HCT116 (cell line): ENCODE measurements around the gene ABRACL. TPM values are rescaled to one million over a fixed set of nuclear protein-coding genes. Genes with fewer than 3 reads are reported as not detected.

Experiments
- ATAC-seq: fragments of 200-7000 bp; cut with Tn5 transposase; 2 replicates; pipeline ENCODE4 v1.9.1; 2020; ENCODE audit warnings: mild to moderate bottlenecking, moderate library complexity
- BruUV-seq: library from RNA; stranded (reverse); fragments of 400-500 nt; replicated peaks from 2 replicates; lab custom pipeline; 2021; lab: Mats Ljungman, UMichigan
- CTCF ChIA-PET: fragments of 300-600 bp; sonication (Branson Sonifier 250); formaldehyde crosslinking; loops from one replicate; lab custom pipeline; 2021; ENCODE audit warnings: antibody characterized with exemption; lab: Charles Lee
- POLR2A ChIA-PET: fragments of 300-600, 350-600 bp; sonication (Branson Sonifier 250); formaldehyde crosslinking; loops from one replicate; lab custom pipeline; 2021; ENCODE audit warnings: antibody characterized with exemption; lab: Charles Lee
- RAD21 ChIA-PET, 2 experiments: fragments of 300-600 bp; sonication (Branson Sonifier 250); formaldehyde crosslinking; loops; one replicate each; lab custom pipeline; 2023; ENCODE audit warnings: low total read pairs in 2 of 2; ENCODE audit not compliant: uncharacterized antibody in 2 of 2, unreplicated experiment in 2 of 2, low non-redundant PET in 1 of 2; lab: Charles Lee
- DNase-seq: peaks from one replicate; pipeline ENCODE4 v3.0.0-alpha.2; 2010; ENCODE audit warnings: low read depth, low spot score
- H2AFZ ChIP-seq: fragments of 200-600 bp; shearing (Covaris generic), sonication (generic); 2 replicates; pipeline ENCODE4 v1.6.1; 2017; ENCODE audit warnings: low read depth, mixed run types, mixed read lengths, antibody characterized with exemption, low read length; ENCODE audit not compliant: poor library complexity, severe bottlenecking
- H3K27ac ChIP-seq: 2 replicates; pipeline ENCODE4 v1.5.1; 2012; ENCODE audit warnings: low read depth, low read length
- H3K27me3 ChIP-seq: fragments of 200-600 bp; sonication (generic); 2 replicates; pipeline ENCODE4 v1.6.1; 2016; ENCODE audit warnings: mixed run types, low read length, mixed read lengths; ENCODE audit not compliant: insufficient read depth
- H3K36me3 ChIP-seq, 2 experiments: fragments of 200-500 bp in 1 of 2; fragments of 200-600 bp in 1 of 2; sonication (Bioruptor generic) in 1 of 2; sonication (generic) in 1 of 2; 2 replicates each; pipeline versions ENCODE4 v1.5.1 to v1.6.1; 2014 to 2016; ENCODE audit warnings: low read length in 2 of 2, inconsistent platforms in 1 of 2, mixed read lengths in 1 of 2, mixed run types in 1 of 2; ENCODE audit not compliant: insufficient read depth in 2 of 2, control insufficient read depth in 1 of 2
- H3K4me1 ChIP-seq, 2 experiments: fragments of 200-600 bp in 1 of 2; sonication (generic) in 1 of 2; 2 replicates each; pipeline versions ENCODE4 v1.5.1 to v1.6.1; 2012 to 2017; ENCODE audit warnings: low read length in 2 of 2, inconsistent platforms in 1 of 2, mild to moderate bottlenecking in 1 of 2, mixed read lengths in 1 of 2, mixed run types in 1 of 2, moderate library complexity in 1 of 2; ENCODE audit not compliant: insufficient read depth in 2 of 2, control insufficient read depth in 1 of 2
- H3K4me2 ChIP-seq: fragments of 200-600 bp; sonication (generic); 2 replicates; pipeline ENCODE4 v1.6.1; 2017; ENCODE audit warnings: mixed run types, low read length, mixed read lengths
- H3K4me3 ChIP-seq, 2 experiments: fragments of 200-600 bp in 1 of 2; sonication (generic) in 1 of 2; replicated peaks in 1 of 2; 2 replicates each; pipeline ENCODE4 v1.5.1; 2011 to 2016; ENCODE audit warnings: low read length in 2 of 2, control low read depth in 1 of 2, low read depth in 1 of 2, mild to moderate bottlenecking in 1 of 2, mixed read lengths in 1 of 2, mixed run types in 1 of 2
- H3K79me2 ChIP-seq: fragments of 200-600 bp; sonication (generic); 2 replicates; pipeline ENCODE4 v1.6.1; 2017; ENCODE audit warnings: mild to moderate bottlenecking, mixed run types, low read length, moderate library complexity, mixed read lengths; ENCODE audit not compliant: insufficient read depth
- H3K9ac ChIP-seq: fragments of 200-600 bp; sonication (generic); 2 replicates; pipeline ENCODE4 v1.6.1; 2016; ENCODE audit warnings: low read length, mixed read lengths
- H3K9me2 ChIP-seq: fragments of 200-600 bp; sonication (generic), shearing (Covaris generic); 2 replicates; pipeline ENCODE4 v1.6.1; 2017; ENCODE audit warnings: mixed run types, mild to moderate bottlenecking, moderate library complexity; ENCODE audit not compliant: insufficient read depth
- H3K9me3 ChIP-seq, 2 experiments: fragments of 200-500 bp in 1 of 2; fragments of 200-600 bp in 1 of 2; sonication (Bioruptor generic) in 1 of 2; sonication (generic) in 1 of 2; 2 replicates each; pipeline ENCODE4 v1.6.1; 2014 to 2017; ENCODE audit warnings: low read length in 2 of 2, mixed read lengths in 2 of 2, inconsistent platforms in 1 of 2, low read depth in 1 of 2, mild to moderate bottlenecking in 1 of 2, mixed run types in 1 of 2, moderate library complexity in 1 of 2; ENCODE audit not compliant: control insufficient read depth in 1 of 2, insufficient read depth in 1 of 2
- H4K20me1 ChIP-seq: fragments of 200-600 bp; sonication (generic), shearing (Covaris generic); 2 replicates; pipeline ENCODE4 v1.6.1; 2017; ENCODE audit warnings: mixed run types, mild to moderate bottlenecking, moderate library complexity; ENCODE audit not compliant: insufficient read depth
- ATF3 ChIP-seq: IDR thresholded peaks from 2 replicates; pipeline ENCODE4 v1.6.1; 2012
- CBX3 ChIP-seq: IDR thresholded peaks from 2 replicates; pipeline ENCODE4 v1.6.1; 2012; ENCODE audit warnings: low read depth
- CEBPB ChIP-seq: IDR thresholded peaks from 2 replicates; pipeline ENCODE4 v1.6.1; 2012; ENCODE audit warnings: low read depth
- CTCF ChIP-seq, 3 experiments: fragments of 200-600 bp in 1 of 3; sonication (generic) in 1 of 3; IDR thresholded peaks in 2 of 3; conservative IDR thresholded peaks in 1 of 3; 2 replicates each; pipeline ENCODE4 v1.5.1; 2012 to 2017; ENCODE audit warnings: low read depth in 2 of 3, low read length in 2 of 3, antibody characterized with exemption in 1 of 3, borderline replicate concordance in 1 of 3, control low read depth in 1 of 3, mild to moderate bottlenecking in 1 of 3, mixed read lengths in 1 of 3, mixed run types in 1 of 3, moderate library complexity in 1 of 3; ENCODE audit not compliant: insufficient read depth in 1 of 3
- ELF1 ChIP-seq: IDR thresholded peaks from 2 replicates; pipeline ENCODE4 v1.6.1; 2012; ENCODE audit warnings: low read depth, borderline replicate concordance
- EZH2phosphoT487 ChIP-seq: fragments of 200-600 bp; IDR thresholded peaks from 2 replicates; pipeline ENCODE4 v1.6.1; 2018; ENCODE audit warnings: antibody characterized with exemption, borderline replicate concordance
- FOSL1 ChIP-seq: IDR thresholded peaks from 2 replicates; pipeline ENCODE4 v1.6.1; 2012; ENCODE audit warnings: low read depth
- POLR2A ChIP-seq: IDR thresholded peaks from 2 replicates; pipeline ENCODE4 v1.7.0; 2011; ENCODE audit warnings: borderline replicate concordance; ENCODE audit not compliant: insufficient read depth, insufficient read length; ENCODE audit errors: extremely low read depth
- RAD21 ChIP-seq: IDR thresholded peaks from 2 replicates; pipeline ENCODE4 v1.6.1; 2012; ENCODE audit warnings: low read depth, mild to moderate bottlenecking
- REST ChIP-seq: IDR thresholded peaks from 2 replicates; pipeline ENCODE4 v1.6.1; 2012; ENCODE audit warnings: low read depth
- SIN3A ChIP-seq: IDR thresholded peaks from 2 replicates; pipeline ENCODE4 v1.6.1; 2012; ENCODE audit warnings: low read depth
- SP1 ChIP-seq: IDR thresholded peaks from 2 replicates; pipeline ENCODE4 v1.6.1; 2012; ENCODE audit warnings: low read depth
- TCF7L2 ChIP-seq: IDR thresholded peaks from 2 replicates; pipeline ENCODE4 v1.7.0; 2011; ENCODE audit warnings: borderline replicate concordance, inconsistent platforms; ENCODE audit not compliant: insufficient read depth, insufficient read length; ENCODE audit errors: extremely low read depth
- YY1 ChIP-seq: IDR thresholded peaks from 2 replicates; pipeline ENCODE4 v1.6.1; 2011; ENCODE audit warnings: low read length, low read depth, moderate library complexity, mild to moderate bottlenecking; ENCODE audit not compliant: insufficient replicate concordance; ENCODE audit errors: extremely low read depth
- ZNF274 ChIP-seq: fragments of 200-500 bp; sonication (Bioruptor generic); IDR thresholded peaks from 2 replicates; pipeline ENCODE4 v1.6.1; 2014; ENCODE audit warnings: mild to moderate bottlenecking, low read depth, low read length, inconsistent platforms
- intact Hi-C: fragments of 100-400 bp; cut with micrococcal nuclease; formaldehyde crosslinking; loops from 2 replicates; pipeline ENCODE4 v1.10.0; 2022
- total RNA-seq: library from RNA; stranded (reverse); gene quantifications from one replicate; pipeline ENCODE4 v1.2.1, GENCODE V29; 2021; ENCODE audit not compliant: unreplicated experiment

Gene ABRACL
- total RNA-seq, 1 experiment from 2014 or later = 47.4 TPM

GRCh38 chr6:139082370-139082769 lies 53.8 kb downstream of the ABRACL start:
- no peak overlapping the region for H3K4me2 ChIP-seq
- no peaks in the 10 kb centered on the region for H3K9me3 ChIP-seq
- no peaks in the 10 kb centered on the region for H4K20me1 ChIP-seq
- ChIA-PET CTCF (no interaction called here), RAD21 (no interaction called here), POLR2A (no interaction called here)
- no peak overlapping the region for H3K27ac ChIP-seq
- TF ChIP-seq ZNF274 (no peak), EZH2phosphoT487 (no peak), SP1 (no peak), FOSL1 (no peak), CTCF (IDR thresholded peaks at IDR 0.05 in 2 of 3, conservative IDR thresholded peaks at IDR 0.05 in 1 of 3; ENCODE audit: borderline replicate concordance in 1 of 3, insufficient read depth in 1 of 3, low read depth in 2 of 3, low read length in 2 of 3) (no peak), CEBPB (no peak), TCF7L2 (no peak), RAD21 (no peak), ELF1 (no peak), REST (no peak), SIN3A (no peak), CBX3 (no peak), POLR2A (no peak), YY1 (no peak), ATF3 (no peak)
- no peaks in the 10 kb centered on the region for H3K36me3 ChIP-seq
- H3K4me3 ChIP-seq = no peak overlapping the region
- intact Hi-C loops = no loop called here
- no peak overlapping the region for H3K9ac ChIP-seq
- no peaks in the 10 kb centered on the region for H3K27me3 ChIP-seq
- H2AFZ ChIP-seq = no peak overlapping the region
- no peak for ATAC-seq
- DNase-seq = no peak
- no peaks in the 10 kb centered on the region for H3K79me2 ChIP-seq
- no TSS peak for BruUV-seq
- H3K4me1 ChIP-seq = peaks cover 0 to 13% of the 10 kb centered on the region in 2 experiments; a peak in 2 of 4 replicates
- H3K9me2 ChIP-seq = no peaks in the 10 kb centered on the region
